IgD-negative memory B cell (primary cell): ENCODE results near the gene OR10A4. TPM values are rescaled to one million over a fixed set of nuclear protein-coding genes. Genes with fewer than 3 reads are reported as not detected.

Experiments
- H3K27ac Mint-ChIP-seq, 3 donors: one replicate each; pipeline ENCODE4 v1.8.0; 2020 to 2022; ENCODE audit warnings: mild to moderate bottlenecking in 3 of 3, mixed read lengths in 3 of 3, moderate library complexity in 1 of 3
- H3K27me3 Mint-ChIP-seq: one replicate; pipeline ENCODE4 v1.8.0; 2021; ENCODE audit warnings: mixed read lengths
- H3K36me3 Mint-ChIP-seq: one replicate; pipeline ENCODE4 v1.8.0; 2020; ENCODE audit warnings: mild to moderate bottlenecking, mixed read lengths
- H3K4me1 Mint-ChIP-seq, 3 donors: one replicate each; pipeline ENCODE4 v1.8.0; 2020 to 2022; ENCODE audit warnings: mixed read lengths in 3 of 3, mild to moderate bottlenecking in 1 of 3
- H3K4me3 Mint-ChIP-seq, 4 donors: one replicate each; pipeline ENCODE4 v1.8.0; 2020 to 2022; ENCODE audit warnings: mild to moderate bottlenecking in 4 of 4, mixed read lengths in 4 of 4, moderate library complexity in 3 of 4
- H3K9me3 Mint-ChIP-seq, 3 donors: one replicate each; pipeline ENCODE4 v1.8.0; 2020 to 2021; ENCODE audit warnings: mixed read lengths in 3 of 3, mild to moderate bottlenecking in 1 of 3
- polyA plus RNA-seq: library from polyadenylated mRNA; unstranded; fragments of 300-500 nt; fragmentation: Illumina TruSeq; gene quantifications from one replicate; pipeline ENCODE4 v1.2.3, GENCODE V29; 2021

OR10A4 gene
- polyA plus RNA-seq, 1 donor from 2014 or later = not detected

GRCh38 chr11:6925636-6926207 lies 49.3 kb downstream of the OR10A4 start:
- Mint-ChIP-seq H3K27me3 (peaks cover 5% of the 10 kb centered on the region), H3K9me3 (peaks cover 0 to 2% (median 0%) of the 10 kb centered on the region in 3 donors), H3K27ac (no peak overlapping the region), H3K4me3 (peak overlapping the region; percentile 65 to 94 (median 90)), H3K4me1 (peaks cover 9 to 15% (median 14%) of the 10 kb centered on the region in 3 donors), H3K36me3 (no peaks in the 10 kb centered on the region)

- H3K27me3 Mint-ChIP-seq = peaks cover 5% of the 10 kb centered on the region
- no peaks in the 10 kb centered on the region for H3K36me3 Mint-ChIP-seq
- H3K4me3 Mint-ChIP-seq = peak within 1 kb of the TSS; percentile 65 to 94 (median 90)
- H3K4me1 Mint-ChIP-seq = peaks cover 9 to 15% (median 14%) of the 10 kb centered on the region in 3 donors
- peak within 1 kb of the TSS in 2 of 3 donors; percentile 23 to 84 for H3K27ac Mint-ChIP-seq
- peaks cover 0 to 2% (median 0%) of the 10 kb centered on the region in 3 donors for H3K9me3 Mint-ChIP-seq
These were observed 50.0 kb downstream of the OR10A4 start, which contains the start of gene ZNF215 for GRCh38 chr11:6926208-6927029. Gene ZNF215 (plus strand): TSS chr11:6926426. CDS start chr11:6932273, 5,847 bp downstream.

GRCh38 chr11:6927030-6927617 lies 50.7 kb downstream of the OR10A4 start:
- H3K4me1 Mint-ChIP-seq = peaks cover 9 to 15% (median 14%) of the 10 kb centered on the region in 3 donors
- H3K36me3 Mint-ChIP-seq = no peaks in the 10 kb centered on the region
- peak overlapping the region; percentile 65 to 94 (median 90) for H3K4me3 Mint-ChIP-seq
- peak overlapping the region in 1 of 3 donors; percentile 76 for H3K27ac Mint-ChIP-seq
- peaks cover 0 to 2% (median 0%) of the 10 kb centered on the region in 3 donors for H3K9me3 Mint-ChIP-seq
- H3K27me3 Mint-ChIP-seq = peaks cover 6% of the 10 kb centered on the region

Other genes with a start within 250 kb of the OR10A4 start
- 0.06 TPM for gene DCHS1, start 220.8 kb upstream of the OR10A4 start, polyA plus RNA-seq
- 15.8 TPM for gene MRPL17, start 193.3 kb upstream of the OR10A4 start, polyA plus RNA-seq
- not detected for gene OR2AG2, start 104.6 kb upstream of the OR10A4 start, polyA plus RNA-seq
- gene OR2AG1, start 93.6 kb upstream of the OR10A4 start, polyA plus RNA-seq = not detected
- gene OR6A2, start 76.9 kb upstream of the OR10A4 start, polyA plus RNA-seq = not detected
- not detected for gene OR10A5, start 30.9 kb upstream of the OR10A4 start, polyA plus RNA-seq
- gene OR10A2, start 13.6 kb upstream of the OR10A4 start, polyA plus RNA-seq = not detected
- gene OR2D2, start 15.9 kb downstream of the OR10A4 start, polyA plus RNA-seq = not detected
- gene OR2D3, start 44.4 kb downstream of the OR10A4 start, polyA plus RNA-seq = not detected
- 1.4 TPM for gene ZNF215, start 49.8 kb downstream of the OR10A4 start, polyA plus RNA-seq
- not detected for gene ZNF214, start 143.7 kb downstream of the OR10A4 start, polyA plus RNA-seq
- gene NLRP14, start 143.9 kb downstream of the OR10A4 start, polyA plus RNA-seq = not detected
- not detected for gene RBMXL2, start 212.4 kb downstream of the OR10A4 start, polyA plus RNA-seq